Activated CD4-positive, CD25-positive, alpha-beta regulatory T cell treated with anti-CD3 and anti-CD28 coated beads, Interleukin-2, amount 50 U/mL, for 16 hours (primary cell): ENCODE data around the gene MEGF9.
"Not testable (repeated sequence)": the region's sequence is repeated elsewhere in the genome, so short reads cannot be mapped to it uniquely, and the experiment has no call there.

Experiments
- DNase-seq: peaks from one replicate; pipeline ENCODE4 v3.0.0-alpha.2; 2020; ENCODE audit warnings: low read depth, low spot score

The MEGF9 gene

GRCh38 chr9:120714088-120714845, at the start of gene MEGF9:
TSS of gene MEGF9 (minus strand) at chr9:120714470. CDS start at chr9:120714358, 112 bp downstream.
- DNase-seq: peak; percentile 94

DNA sequence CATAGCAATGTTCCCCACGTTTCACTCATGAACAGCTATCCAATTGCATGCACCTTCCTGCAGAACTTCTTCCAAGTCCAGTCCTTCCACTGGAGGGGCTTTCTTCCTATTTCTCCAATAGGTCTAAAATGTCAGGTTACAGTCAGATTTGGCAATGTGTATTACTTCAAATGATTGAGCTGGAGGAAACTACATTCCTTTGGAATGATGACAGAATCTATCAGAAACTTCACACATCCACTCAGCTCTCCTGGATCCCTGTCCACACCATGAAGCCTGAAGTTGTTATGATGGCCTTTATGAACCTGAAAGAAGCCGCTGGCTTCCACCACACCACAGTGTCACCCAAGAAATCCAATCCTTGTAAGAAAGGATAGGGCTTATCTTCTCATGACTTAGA, 46.7 kb upstream of the MEGF9 start:
- DNase-seq: no peak

DNA sequence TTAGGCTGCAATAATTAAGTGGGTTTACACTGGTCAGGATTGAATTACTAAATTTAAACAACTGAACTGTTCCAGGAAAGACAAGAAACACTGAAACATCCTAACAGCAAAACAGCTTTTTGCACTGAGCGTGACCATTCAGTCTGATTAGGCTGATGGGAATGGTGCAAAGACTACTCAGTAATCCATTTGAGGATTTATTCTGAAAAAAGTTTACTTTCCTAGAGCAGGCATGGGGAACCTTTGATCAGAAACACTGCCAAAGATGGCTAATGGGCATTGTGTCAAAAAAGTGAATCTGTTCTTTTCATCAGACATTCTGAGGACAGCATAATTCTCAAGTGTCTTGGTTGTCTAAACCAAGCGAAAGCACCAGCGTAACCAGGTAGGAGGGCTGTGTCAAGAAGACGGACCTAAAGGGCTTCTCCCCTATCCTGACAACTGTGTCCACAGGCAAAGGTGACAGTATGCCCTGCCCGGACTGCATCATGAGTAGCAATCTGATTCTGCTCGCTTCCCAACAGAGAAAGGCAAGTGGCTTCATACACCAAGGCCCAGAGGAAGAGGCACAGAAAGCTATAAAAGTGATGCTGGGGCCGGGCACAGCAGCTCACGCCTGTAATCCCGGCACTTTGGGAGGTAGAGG, 45.6 kb upstream of the MEGF9 start:
- no peak for DNase-seq

DNA sequence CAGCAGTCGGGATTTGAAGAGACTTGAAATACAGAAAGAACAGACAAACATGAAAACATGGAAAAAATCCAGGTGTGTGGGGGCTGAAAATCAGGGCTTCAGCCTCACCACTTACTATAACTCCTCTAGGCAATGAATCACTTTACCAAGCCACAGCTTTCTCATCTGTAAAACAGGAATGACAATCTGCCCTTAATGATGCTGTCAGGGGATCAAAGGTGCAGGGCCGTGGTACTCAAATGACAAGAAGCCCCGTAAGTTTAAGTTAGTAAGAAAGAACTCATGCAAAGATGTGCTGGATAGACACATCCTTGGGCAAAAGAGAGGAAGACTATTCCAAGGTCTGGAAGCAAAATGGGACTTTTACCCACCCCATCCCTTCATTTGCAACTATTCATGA, 44.3 kb upstream of the MEGF9 start:
- no peak for DNase-seq

DNA sequence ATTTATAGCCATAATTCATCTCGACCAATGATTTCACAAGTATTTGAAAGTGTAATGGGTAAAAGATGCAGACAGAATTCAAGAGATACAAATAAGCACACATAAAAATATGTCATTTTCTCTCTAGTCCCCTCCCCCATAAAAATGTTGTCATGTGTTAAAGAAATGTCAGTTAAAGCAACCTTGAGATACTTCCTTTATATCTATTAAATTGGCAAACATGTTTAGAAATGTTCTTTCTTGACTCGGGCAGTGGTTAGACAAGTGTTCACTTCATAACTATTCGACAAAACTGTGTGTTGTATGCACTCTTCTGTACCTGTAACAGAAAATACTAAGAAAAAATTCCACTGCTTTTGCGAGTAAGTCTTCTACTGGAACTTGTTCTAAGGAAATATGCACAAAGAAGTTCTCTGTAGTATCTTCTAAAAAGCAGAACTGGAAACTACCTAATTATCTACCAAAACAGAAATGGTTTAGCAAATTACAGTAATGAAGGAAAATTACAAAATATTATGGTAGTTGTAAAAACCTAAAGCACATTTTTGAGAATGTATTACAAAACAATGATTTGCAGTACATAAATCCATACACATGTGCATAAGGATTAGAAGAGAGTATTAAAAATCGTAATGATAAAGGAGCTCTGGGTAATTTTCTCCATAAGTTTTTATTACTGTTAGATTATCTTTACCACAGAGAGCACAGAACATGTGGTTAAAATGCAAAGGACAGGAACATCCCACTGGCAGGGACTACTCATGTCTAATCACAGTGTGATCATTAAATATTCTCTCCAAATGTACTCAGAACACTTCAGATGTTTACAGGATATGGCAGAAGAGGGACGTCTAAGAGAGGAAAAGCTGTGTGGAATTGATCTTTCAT, 43.0 kb upstream of the MEGF9 start:
- DNase-seq: no peak

DNA sequence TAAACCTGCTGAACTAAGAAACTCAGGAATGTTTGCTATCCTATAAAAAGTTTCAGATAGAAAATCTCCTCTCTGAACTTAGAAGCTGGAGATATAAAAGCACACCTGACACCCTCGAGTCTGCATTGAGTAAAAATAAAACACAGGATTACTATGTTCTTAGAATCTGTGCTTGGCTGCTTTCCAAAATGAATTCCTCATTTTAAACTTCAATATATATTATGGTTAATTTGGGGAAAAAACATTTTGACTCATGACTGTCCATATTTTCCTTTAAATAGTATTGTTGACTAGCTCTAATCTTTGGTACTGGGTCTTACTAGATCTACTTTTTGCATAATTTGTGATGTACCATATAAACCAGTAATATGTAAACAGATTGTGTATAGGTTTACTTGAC, 42.3 kb upstream of the MEGF9 start:
- DNase-seq: no peak

- peak; percentile 58 for DNase-seq
Observed at GRCh38 chr9:120755810-120756434, 41.7 kb upstream of the MEGF9 start.

DNA sequence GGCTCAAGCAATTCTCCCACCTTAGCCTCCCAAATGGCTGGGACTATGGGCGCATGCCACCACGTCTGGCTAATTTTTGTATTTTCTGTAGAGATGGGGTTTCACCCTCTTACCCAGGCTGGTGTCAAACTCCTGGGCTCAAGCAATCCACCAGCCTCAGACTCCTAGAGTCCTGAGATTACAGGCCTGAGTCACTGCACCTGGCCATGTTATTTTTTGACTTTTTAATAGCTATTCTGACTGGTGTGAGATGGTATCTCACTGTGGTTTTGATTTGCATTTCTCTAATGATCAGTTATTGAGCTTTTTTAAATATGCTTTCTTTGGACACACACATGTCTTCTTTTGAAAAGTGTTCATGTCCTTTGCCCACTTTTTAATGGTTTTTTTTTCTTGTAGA, 40.8 kb upstream of the MEGF9 start:
- DNase-seq: no peak

GRCh38 chr9:120750421-120750820, 36.2 kb upstream of the MEGF9 start:
- no peak for DNase-seq

DNA sequence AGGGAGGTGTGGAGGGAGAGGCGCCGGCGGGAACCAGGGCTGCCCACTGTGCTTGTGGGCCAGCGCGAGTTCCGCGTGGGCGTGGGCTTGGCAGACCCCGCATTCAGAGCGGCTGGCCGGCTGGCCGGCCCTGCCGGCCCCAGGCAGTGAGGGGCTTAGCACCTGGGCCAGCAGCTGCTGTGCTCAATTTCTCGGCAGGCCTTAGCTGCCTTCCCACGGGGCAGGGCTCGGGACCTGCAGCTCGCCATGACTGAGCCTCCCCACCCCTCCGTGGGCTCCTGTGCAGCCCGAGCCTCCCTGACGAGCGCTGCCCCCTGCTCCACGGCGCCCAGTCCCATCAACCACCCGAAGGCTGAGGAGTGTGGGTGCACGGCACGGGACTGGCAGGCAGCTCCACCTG, 32.1 kb upstream of the MEGF9 start:
- DNase-seq: not testable (repeated sequence)

DNA sequence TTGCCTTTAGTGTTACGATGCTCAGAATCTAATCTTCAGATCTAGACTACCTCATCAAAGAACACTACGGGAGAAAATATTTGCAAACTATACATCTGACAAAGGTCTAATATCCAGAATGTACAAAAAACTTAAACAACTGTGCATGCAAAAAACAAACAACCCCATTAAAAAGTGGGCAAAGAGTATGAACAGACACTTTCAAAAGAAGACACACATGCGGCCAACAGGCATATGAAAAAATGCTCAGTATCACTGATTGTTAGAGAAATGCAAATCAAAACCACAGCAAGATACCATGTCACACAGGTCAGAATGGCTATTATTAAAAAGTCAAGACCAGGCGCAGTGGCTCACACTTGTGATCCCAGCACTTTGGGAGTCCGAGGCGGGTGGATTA, 31.0 kb upstream of the MEGF9 start:
- no peak for DNase-seq

GRCh38 chr9:120742951-120743416, 28.7 kb upstream of the MEGF9 start:
- no peak for DNase-seq

DNA sequence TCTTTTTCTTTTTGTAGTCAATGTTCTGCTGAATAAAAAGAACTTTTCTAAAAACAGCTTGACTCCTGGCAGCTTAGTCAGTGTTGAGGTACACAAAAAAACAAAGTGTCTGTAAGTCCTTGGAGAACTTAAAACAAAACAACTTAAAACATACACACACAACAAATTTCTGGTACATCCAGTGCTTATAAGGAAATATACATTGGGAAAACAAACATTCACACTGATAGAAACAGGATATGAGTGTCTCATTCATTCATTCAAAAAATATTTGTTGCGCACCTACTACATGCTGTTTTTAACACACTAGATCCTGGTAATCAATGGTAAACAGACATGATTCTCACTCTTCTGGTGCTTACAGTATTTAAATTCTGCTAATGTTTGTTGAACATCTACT, 27.4 kb upstream of the MEGF9 start:
- DNase-seq: no peak

GRCh38 chr9:120741191-120741590, 26.9 kb upstream of the MEGF9 start:
- no peak for DNase-seq

DNA sequence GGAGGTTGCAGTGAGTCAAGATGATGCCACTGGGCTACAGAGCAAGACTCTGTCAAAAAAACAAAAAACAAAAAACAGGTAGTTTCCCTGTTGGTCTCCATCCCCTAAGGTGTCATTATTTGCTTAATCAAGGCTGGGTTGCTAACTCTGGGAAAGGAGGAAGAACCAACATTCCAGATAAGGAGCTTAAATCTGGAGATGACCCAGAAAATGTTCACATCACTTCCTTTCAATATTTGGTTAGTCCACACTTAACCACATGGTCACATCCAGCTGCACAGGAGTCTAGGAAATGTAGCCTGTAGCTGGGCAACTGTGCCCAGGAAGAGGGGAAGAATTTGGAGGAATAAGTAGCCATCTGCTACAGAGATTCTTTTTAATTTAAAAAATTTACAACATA, 25.9 kb upstream of the MEGF9 start:
- DNase-seq: no peak

GRCh38 chr9:120737416-120738165, 23.3 kb upstream of the MEGF9 start:
- no peak for DNase-seq

GRCh38 chr9:120736881-120737280, 22.6 kb upstream of the MEGF9 start:
- no peak for DNase-seq

DNA sequence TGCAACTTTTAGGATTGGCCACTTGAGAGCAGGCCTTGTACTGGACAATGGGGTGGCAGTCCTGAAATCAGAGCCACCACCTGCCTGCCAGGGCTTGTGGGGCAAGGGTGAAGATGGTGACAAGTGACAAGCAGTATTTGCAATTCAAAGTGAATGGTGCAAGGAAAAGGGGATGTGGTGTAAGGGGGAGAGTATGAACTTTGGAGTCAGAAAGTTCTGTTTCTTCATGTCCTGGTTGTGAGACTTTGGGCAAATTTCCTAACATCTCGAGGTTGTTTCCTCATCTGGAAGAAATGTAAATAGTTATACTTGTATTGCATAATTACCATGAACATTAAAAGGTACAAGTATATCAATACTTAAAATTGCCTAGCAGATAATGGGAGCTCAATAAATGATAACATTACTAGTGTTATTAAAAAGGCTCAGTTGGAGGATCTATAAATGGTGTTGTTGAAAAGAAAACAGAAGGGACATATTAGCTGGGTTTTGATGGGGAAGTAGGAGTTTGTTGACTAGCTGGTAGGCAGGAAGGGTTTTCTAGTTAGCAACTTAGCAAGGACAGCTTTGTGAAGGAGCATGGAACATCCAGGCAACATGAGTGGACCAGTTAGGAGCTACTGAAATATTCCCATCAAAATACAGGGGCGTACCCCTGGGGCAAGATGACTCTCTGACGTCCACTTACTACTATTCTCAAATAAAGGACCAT, 21.3 kb upstream of the MEGF9 start:
- no peak for DNase-seq

DNA sequence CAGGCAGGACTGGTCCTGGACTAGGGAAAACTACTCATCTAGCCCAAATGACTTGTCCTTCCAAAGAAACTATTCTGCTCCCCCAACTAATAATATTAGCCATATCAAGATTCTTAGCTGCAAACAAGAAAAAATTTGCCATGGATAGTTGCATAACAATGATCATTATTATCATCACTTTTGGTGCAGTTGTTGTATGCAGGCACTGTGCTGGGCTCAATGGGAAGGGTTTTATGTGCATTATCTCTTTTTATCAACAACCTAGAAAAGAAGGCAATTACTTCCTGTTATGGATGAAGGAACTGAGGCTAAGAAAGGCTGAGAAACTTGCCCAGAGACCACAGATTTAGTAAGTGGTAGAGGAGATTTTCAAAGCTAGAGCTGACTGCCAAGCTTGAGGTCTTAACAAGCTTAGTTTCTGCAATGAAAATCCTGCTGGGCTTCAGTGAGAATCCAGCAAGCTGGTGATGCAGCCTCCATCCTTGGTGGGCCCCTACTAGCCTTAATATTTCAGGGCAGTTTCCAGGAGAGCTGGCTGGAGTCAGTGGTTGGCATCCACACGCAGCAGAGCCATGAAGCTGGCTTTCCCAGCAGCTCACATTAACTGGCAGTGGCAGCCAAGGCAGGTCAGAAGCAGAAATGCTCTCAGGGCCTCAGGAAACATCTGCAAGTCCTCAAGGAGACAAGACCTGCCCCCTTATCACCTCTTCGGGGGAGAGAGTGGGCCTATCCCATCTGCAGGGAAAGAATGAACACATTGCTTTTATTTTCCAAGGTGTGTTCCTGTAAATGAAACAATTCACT, 20.5 kb upstream of the MEGF9 start:
- DNase-seq: no peak

GRCh38 chr9:120733190-120733589, 18.9 kb upstream of the MEGF9 start:
- DNase-seq: no peak
